ENCODE data around the gene OR1D2.
"Not testable (repeated sequence)": the region's sequence is repeated elsewhere in the genome, so short reads cannot be mapped to it uniquely, and the experiment has no call there.

Gene OR1D2

GRCh38 chr17:3104322-3104721, at the start of gene OR1D2:
Gene OR1D2, minus strand, starts transcription at chr17:3104422. Its CDS starts 11,426 bp downstream, at chr17:3092996.
- DNase-seq (ENCODE audit: extremely low read depth in 1 of 2, low read depth in 1 of 2) = no peak

GRCh38 chr17:3137494-3137893, 33.3 kb upstream of the OR1D2 start:
- not testable (repeated sequence) for DNase-seq (ENCODE audit: extremely low read depth in 1 of 2, low read depth in 1 of 2)

GRCh38 chr17:3127451-3127850, 23.2 kb upstream of the OR1D2 start, which contains the start of gene OR1G1:
Gene OR1G1, minus strand, starts transcription at chr17:3127551. Its CDS starts 0 bp downstream, at chr17:3127551.
- no peak for DNase-seq (ENCODE audit: extremely low read depth in 1 of 2, low read depth in 1 of 2)

GRCh38 chr17:3073850-3074249, 30.4 kb downstream of the OR1D2 start:
- DNase-seq (ENCODE audit: extremely low read depth in 1 of 2, low read depth in 1 of 2) = not testable (repeated sequence)

- not testable (repeated sequence) for DNase-seq (ENCODE audit: extremely low read depth in 1 of 2, low read depth in 1 of 2)
Measured at GRCh38 chr17:3065192-3065591, 39.0 kb downstream of the OR1D2 start.

GRCh38 chr17:3063507-3063906, 40.7 kb downstream of the OR1D2 start, which contains the start of gene OR1D5:
Gene OR1D5, minus strand, starts transcription at chr17:3063607. Its CDS starts 0 bp downstream, at chr17:3063607.
- not testable (repeated sequence) for DNase-seq (ENCODE audit: extremely low read depth in 1 of 2, low read depth in 1 of 2)

GRCh38 chr17:3062824-3063377, 41.3 kb downstream of the OR1D2 start:
- DNase-seq (ENCODE audit: extremely low read depth in 1 of 2, low read depth in 1 of 2) = not testable (repeated sequence)

- not testable (repeated sequence) for DNase-seq (ENCODE audit: extremely low read depth in 1 of 2, low read depth in 1 of 2)
Measured at GRCh38 chr17:3054868-3055267, 49.4 kb downstream of the OR1D2 start.

- no peak for DNase-seq (ENCODE audit: extremely low read depth in 1 of 2, low read depth in 1 of 2)
Measured at GRCh38 chr17:3049705-3050295, 54.4 kb downstream of the OR1D2 start.

GRCh38 chr17:3048727-3049471, 55.3 kb downstream of the OR1D2 start:
- DNase-seq (ENCODE audit: extremely low read depth in 1 of 2, low read depth in 1 of 2) = peak; percentile 89 to 91

- DNase-seq (ENCODE audit: extremely low read depth in 1 of 2, low read depth in 1 of 2) = no peak
Measured at GRCh38 chr17:3046753-3047152, 57.5 kb downstream of the OR1D2 start.

GRCh38 chr17:3043737-3044365, 60.4 kb downstream of the OR1D2 start:
- peak in 1 of 2 donors; percentile 7 for DNase-seq (ENCODE audit: extremely low read depth in 1 of 2, low read depth in 1 of 2)

- DNase-seq (ENCODE audit: extremely low read depth in 1 of 2, low read depth in 1 of 2) = no peak
Measured at GRCh38 chr17:3040882-3041281, 63.3 kb downstream of the OR1D2 start.

- DNase-seq (ENCODE audit: extremely low read depth in 1 of 2, low read depth in 1 of 2) = no peak
Measured at GRCh38 chr17:3039736-3040135, 64.5 kb downstream of the OR1D2 start.

GRCh38 chr17:3038941-3039340, 65.3 kb downstream of the OR1D2 start:
- no peak for DNase-seq (ENCODE audit: extremely low read depth in 1 of 2, low read depth in 1 of 2)

Data from stimulated activated CD8-positive, alpha-beta memory T cell treated with anti-CD3 and anti-CD28 coated beads, Interleukin-7, amount 100 ng/mL, for 48 hours (primary cell).